SK-N-SH treated with all-trans-retinoic acid at 6 μM for 48 hours (cell line): ENCODE measurements around the gene ARHGEF25.

ENCODE experiments used
- ATAC-seq: fragments of 200-7000 bp; cut with Tn5 transposase; 3 replicates; pipeline ENCODE4 v1.9.1; 2020; ENCODE audit warnings: mild to moderate bottlenecking, moderate library complexity
- CREB5 ChIP-seq: fragments of 250-450 bp; sonication (Bioruptor Pico); IDR thresholded peaks from 2 replicates; pipeline ENCODE4 v1.5.1; 2020; ENCODE audit warnings: low read depth, mild to moderate bottlenecking, moderate library complexity
- CSDC2 ChIP-seq: fragments of 250-450 bp; sonication (Bioruptor Pico); IDR thresholded peaks from 2 replicates; pipeline ENCODE4 v1.5.0; 2020; ENCODE audit warnings: mild to moderate bottlenecking, moderate library complexity
- CSRNP3 ChIP-seq: fragments of 250-450 bp; sonication (Bioruptor Pico); IDR thresholded peaks from 2 replicates; pipeline ENCODE4 v1.5.1; 2021; ENCODE audit warnings: mild to moderate bottlenecking, moderate library complexity
- ESRRG ChIP-seq: fragments of 250-450 bp; sonication (Bioruptor Pico); IDR thresholded peaks from 2 replicates; pipeline ENCODE4 v1.6.1; 2021; ENCODE audit warnings: mild to moderate bottlenecking
- GLIS3 ChIP-seq: fragments of 250-450 bp; sonication (Bioruptor Pico); IDR thresholded peaks from 2 replicates; pipeline ENCODE4 v1.5.0; 2020; ENCODE audit warnings: mild to moderate bottlenecking, moderate library complexity
- ISL1 ChIP-seq: fragments of 250-450 bp; sonication (Bioruptor Pico); IDR thresholded peaks from 2 replicates; pipeline ENCODE4 v2.1.2; 2022; ENCODE audit warnings: mild to moderate bottlenecking, moderate library complexity
- PATZ1 ChIP-seq: fragments of 250-450 bp; sonication (Bioruptor Pico); IDR thresholded peaks from 2 replicates; pipeline ENCODE4 v1.8.0; 2020; ENCODE audit warnings: mild to moderate bottlenecking, moderate library complexity, borderline replicate concordance
- PPARA ChIP-seq: fragments of 250-450 bp; sonication (Bioruptor Pico); IDR thresholded peaks from 2 replicates; pipeline ENCODE4 v1.5.0; 2020; ENCODE audit warnings: mild to moderate bottlenecking, borderline replicate concordance
- SNAI2 ChIP-seq: fragments of 250-450 bp; sonication (Bioruptor Pico); IDR thresholded peaks from 2 replicates; pipeline ENCODE4 v1.5.0; 2020; ENCODE audit warnings: mild to moderate bottlenecking, moderate library complexity
- TCF4 ChIP-seq: fragments of 250-450 bp; sonication (Bioruptor Pico); IDR thresholded peaks from 2 replicates; pipeline ENCODE4 v1.8.0; 2021; ENCODE audit warnings: mild to moderate bottlenecking, moderate library complexity, borderline replicate concordance
- TOX ChIP-seq: fragments of 250-450 bp; sonication (Bioruptor Pico); IDR thresholded peaks from 2 replicates; pipeline ENCODE4 v1.8.0; 2021; ENCODE audit warnings: mild to moderate bottlenecking, moderate library complexity, borderline replicate concordance
- TSHZ2 ChIP-seq: fragments of 250-450 bp; sonication (Bioruptor Pico); IDR thresholded peaks from 2 replicates; pipeline ENCODE4 v1.5.0; 2020; ENCODE audit warnings: mild to moderate bottlenecking, moderate library complexity
- ZC3H10 ChIP-seq: fragments of 250-450 bp; sonication (Bioruptor Pico); IDR thresholded peaks from 2 replicates; pipeline ENCODE4 v1.5.1; 2021; ENCODE audit warnings: mild to moderate bottlenecking, moderate library complexity
- ZFP30 ChIP-seq: fragments of 450-650 bp; formaldehyde crosslinking; IDR thresholded peaks from 2 replicates; pipeline ENCODE4 v1.5.0; 2022; ENCODE audit warnings: mild to moderate bottlenecking, moderate library complexity
- ZNF565 ChIP-seq: fragments of 450-650 bp; formaldehyde crosslinking; conservative IDR thresholded peaks from 2 replicates; pipeline ENCODE4 v1.5.0; 2020; ENCODE audit warnings: low read depth, mild to moderate bottlenecking, moderate library complexity
- ZNF70 ChIP-seq: fragments of 450-650 bp; formaldehyde crosslinking; IDR thresholded peaks from 2 replicates; pipeline ENCODE4 v1.5.0; 2020; ENCODE audit warnings: mild to moderate bottlenecking, moderate library complexity
- ZNF8 ChIP-seq: fragments of 450-650 bp; formaldehyde crosslinking; IDR thresholded peaks from 2 replicates; pipeline ENCODE4 v1.5.0; 2020; ENCODE audit warnings: mild to moderate bottlenecking, moderate library complexity

ARHGEF25 gene

GRCh38 chr12:57603324-57603723 lies 7.9 kb upstream of the ARHGEF25 start:
- ATAC-seq = no peak
- TF ChIP-seq CSDC2 (CRISPR knock-in tag) (no peak), ZNF70 (CRISPR knock-in tag) (no peak), ISL1 (CRISPR knock-in tag) (no peak), ZC3H10 (no peak), PATZ1 (CRISPR knock-in tag) (no peak)

- TF ChIP-seq TOX (CRISPR knock-in tag) (no peak), SNAI2 (CRISPR knock-in tag) (no peak), ZNF70 (CRISPR knock-in tag) (no peak), ESRRG (no peak), PPARA (CRISPR knock-in tag) (no peak), ZNF565 (CRISPR knock-in tag) (no peak), CSRNP3 (CRISPR knock-in tag) (no peak), TCF4 (no peak), ZFP30 (CRISPR knock-in tag) (no peak), CREB5 (CRISPR knock-in tag) (no peak), ISL1 (CRISPR knock-in tag) (no peak), PATZ1 (CRISPR knock-in tag) (no peak), GLIS3 (CRISPR knock-in tag) (no peak), ZNF8 (no peak)
- TF ChIP-seq, all 23 proteins: peak for 0
- peak; percentile 67 for ATAC-seq
Observed at GRCh38 chr12:57603815-57604453, 7.3 kb upstream of the ARHGEF25 start.

- ATAC-seq = peak; percentile 77
- no peak for TF ChIP-seq ZNF8
- peak; percentile 31; the same call in 1 of the 2 replicates for TF ChIP-seq TSHZ2 (CRISPR knock-in tag)
- TF ChIP-seq, all 23 proteins: peak for 1
Observed at GRCh38 chr12:57604454-57604991, 6.7 kb upstream of the ARHGEF25 start, which contains the start of gene DTX3. Gene DTX3 (plus strand): TSS chr12:57604824. CDS start chr12:57606518, 1,694 bp downstream.
